Measurements from ENCODE around the gene CNTN5. TPM values are rescaled to one million over a fixed set of nuclear protein-coding genes. Genes with fewer than 3 reads are reported as not detected.

CNTN5 gene
- total RNA-seq, 2 donors from 2014 or later = 0.78 TPM; not detected in 1

DNA sequence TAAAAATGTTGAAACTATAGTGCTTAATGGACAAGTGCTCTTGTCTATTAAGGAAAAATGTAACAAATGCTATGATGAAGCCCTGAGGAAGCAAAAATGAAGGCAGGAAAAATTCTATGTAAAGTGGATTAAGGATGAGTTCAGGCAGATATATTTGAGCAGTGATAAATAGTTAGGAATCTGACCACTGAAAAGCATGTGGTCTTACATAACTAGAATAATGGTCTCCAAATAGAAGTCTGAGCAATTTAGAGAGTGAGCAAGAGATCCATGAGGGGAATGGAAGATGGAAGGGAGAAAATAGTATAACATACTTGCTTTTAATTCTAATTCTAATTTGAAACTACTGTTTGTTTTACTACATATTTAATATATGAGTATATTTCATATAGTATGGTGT, 1155.7 kb downstream of the CNTN5 start:
- Histone ChIP-seq H3K4me3 (no peak overlapping the region), H3K36me3 (replicated peaks in 1 of 2; ENCODE audit: insufficient read depth in 1 of 2, low read depth in 2 of 2) (no peaks in the 10 kb centered on the region), H3K4me1 (no peaks in the 10 kb centered on the region), H3K27me3 (no peaks in the 10 kb centered on the region), H3K9me3 (no peaks in the 10 kb centered on the region), H3K27ac (no peak overlapping the region)
- ATAC-seq (no peak), DNase-seq (no peak)
- intact Hi-C loops (cut with DNase I) = no loop called here
- no peak for TF ChIP-seq POLR2A (IDR thresholded peaks at IDR 0.05)
- TF ChIP-seq, protein P1, sequence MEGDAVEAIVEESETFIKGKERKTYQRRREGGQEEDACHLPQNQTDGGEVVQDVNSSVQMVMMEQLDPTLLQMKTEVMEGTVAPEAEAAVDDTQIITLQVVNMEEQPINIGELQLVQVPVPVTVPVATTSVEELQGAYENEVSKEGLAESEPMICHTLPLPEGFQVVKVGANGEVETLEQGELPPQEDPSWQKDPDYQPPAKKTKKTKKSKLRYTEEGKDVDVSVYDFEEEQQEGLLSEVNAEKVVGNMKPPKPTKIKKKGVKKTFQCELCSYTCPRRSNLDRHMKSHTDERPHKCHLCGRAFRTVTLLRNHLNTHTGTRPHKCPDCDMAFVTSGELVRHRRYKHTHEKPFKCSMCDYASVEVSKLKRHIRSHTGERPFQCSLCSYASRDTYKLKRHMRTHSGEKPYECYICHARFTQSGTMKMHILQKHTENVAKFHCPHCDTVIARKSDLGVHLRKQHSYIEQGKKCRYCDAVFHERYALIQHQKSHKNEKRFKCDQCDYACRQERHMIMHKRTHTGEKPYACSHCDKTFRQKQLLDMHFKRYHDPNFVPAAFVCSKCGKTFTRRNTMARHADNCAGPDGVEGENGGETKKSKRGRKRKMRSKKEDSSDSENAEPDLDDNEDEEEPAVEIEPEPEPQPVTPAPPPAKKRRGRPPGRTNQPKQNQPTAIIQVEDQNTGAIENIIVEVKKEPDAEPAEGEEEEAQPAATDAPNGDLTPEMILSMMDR (IDR thresholded peaks at IDR 0.05) = no peak

DNA sequence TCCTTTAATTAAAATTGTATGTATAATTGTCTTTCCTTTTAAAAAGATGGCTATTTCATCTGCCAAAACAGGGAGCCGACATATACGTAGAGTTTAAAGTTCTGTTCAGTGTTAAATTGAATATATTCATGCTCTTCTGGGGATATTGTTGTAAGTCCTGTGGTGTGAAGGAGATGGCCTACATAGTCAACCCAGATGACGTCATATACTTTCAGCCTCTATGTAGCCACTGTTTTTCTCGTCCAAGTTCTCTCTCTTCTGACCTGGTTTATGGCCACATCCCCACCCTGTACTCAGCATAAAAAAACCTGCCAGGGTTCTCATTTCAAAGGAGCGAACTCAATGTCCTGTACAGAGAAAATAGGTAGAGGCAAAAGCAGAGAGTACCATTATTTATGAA, 1156.9 kb downstream of the CNTN5 start:
- DNase-seq (no peak), ATAC-seq (no peak)
- Histone ChIP-seq H3K27ac (no peak overlapping the region), H3K36me3 (replicated peaks in 1 of 2; ENCODE audit: insufficient read depth in 1 of 2, low read depth in 2 of 2) (no peaks in the 10 kb centered on the region), H3K9me3 (no peaks in the 10 kb centered on the region), H3K4me3 (no peak overlapping the region), H3K27me3 (no peaks in the 10 kb centered on the region), H3K4me1 (no peaks in the 10 kb centered on the region)
- TF ChIP-seq, protein P1 (IDR thresholded peaks at IDR 0.05) = no peak
- TF ChIP-seq POLR2A (IDR thresholded peaks at IDR 0.05) = no peak
- intact Hi-C loops (cut with DNase I) = no loop called here
- WGBS, 2 donors = 84 to 86% methylated on average over 5 of the region's 5 CpGs

DNA sequence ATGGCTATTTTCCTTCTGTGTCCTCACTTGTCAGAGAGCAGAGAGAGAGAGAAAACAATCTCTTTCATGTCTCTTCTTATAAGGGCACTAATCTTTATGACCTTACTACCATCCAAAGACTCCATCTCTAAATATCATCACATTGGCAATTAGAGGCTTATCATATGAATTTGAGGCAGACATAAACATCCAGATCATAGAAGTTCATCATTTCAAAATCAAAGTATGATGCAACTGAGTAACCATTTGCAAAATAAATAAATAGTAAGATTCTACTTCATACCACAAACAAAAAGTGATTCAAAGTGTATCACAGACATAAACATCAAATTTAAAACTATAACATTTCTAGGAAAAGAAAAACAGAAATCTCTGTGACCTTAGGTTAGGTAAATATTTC, 1161.6 kb downstream of the CNTN5 start:
- H3K27me3 ChIP-seq = no peaks in the 10 kb centered on the region
- intact Hi-C loops (cut with DNase I) = no loop called here
- TF ChIP-seq, protein P1 (IDR thresholded peaks at IDR 0.05) = no peak
- no peak for TF ChIP-seq POLR2A (IDR thresholded peaks at IDR 0.05)
- no peaks in the 10 kb centered on the region for H3K36me3 ChIP-seq (replicated peaks in 1 of 2; ENCODE audit: insufficient read depth in 1 of 2, low read depth in 2 of 2)
- DNase-seq (no peak), ATAC-seq (no peak)
- no peak overlapping the region for H3K27ac ChIP-seq
- no peak overlapping the region for H3K4me3 ChIP-seq
- H3K9me3 ChIP-seq = no peaks in the 10 kb centered on the region
- no peaks in the 10 kb centered on the region for H3K4me1 ChIP-seq

DNA sequence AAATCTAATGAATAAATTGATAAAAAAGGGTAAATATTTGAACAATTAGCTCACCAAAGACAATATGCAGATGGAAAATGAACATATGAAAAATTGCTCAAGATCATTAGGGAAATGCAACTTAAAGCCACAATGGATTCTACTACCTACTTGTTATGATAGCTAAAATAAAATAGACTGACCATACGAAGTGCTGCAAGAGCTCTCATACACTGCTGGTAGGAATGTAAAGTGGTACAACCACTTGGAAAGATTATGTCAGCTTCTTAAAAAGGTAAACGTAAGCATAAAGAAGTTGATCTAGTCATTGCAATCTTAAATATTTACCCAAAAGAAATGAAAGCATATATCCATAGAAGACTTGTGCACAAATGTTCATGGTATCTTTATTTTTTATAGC, 1162.2 kb downstream of the CNTN5 start:
- 58 to 63% methylated on average over 2 of the region's 2 CpGs for WGBS, 2 donors

DNA sequence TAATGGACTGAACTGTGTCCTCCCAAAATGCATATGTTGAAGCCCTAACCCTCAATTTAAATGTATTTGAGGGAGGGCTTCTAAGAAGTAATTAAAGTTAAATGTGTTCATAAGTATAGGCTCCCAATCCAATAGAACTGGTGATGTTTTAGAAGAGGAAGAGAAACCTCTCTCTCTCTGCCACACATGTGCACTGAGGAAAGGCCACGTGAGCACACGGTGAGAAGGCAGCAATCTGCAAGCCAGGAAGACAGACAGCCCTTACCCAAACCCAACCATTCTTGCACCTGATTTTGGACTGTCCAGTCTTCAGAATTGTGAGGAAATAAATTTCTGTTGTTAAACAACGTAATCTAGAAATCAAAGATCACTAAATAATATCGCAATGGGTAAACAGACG, 1164.8 kb downstream of the CNTN5 start:
- TF ChIP-seq POLR2A (IDR thresholded peaks at IDR 0.05) = no peak
- TF ChIP-seq, protein P1 (IDR thresholded peaks at IDR 0.05) = no peak
- intact Hi-C loops (cut with DNase I) = no loop called here
- 67 to 76% methylated on average over 5 of the region's 5 CpGs for WGBS, 2 donors
- Histone ChIP-seq H3K9me3 (no peaks in the 10 kb centered on the region), H3K36me3 (replicated peaks in 1 of 2; ENCODE audit: insufficient read depth in 1 of 2, low read depth in 2 of 2) (no peaks in the 10 kb centered on the region), H3K4me3 (no peak overlapping the region), H3K27ac (no peak overlapping the region), H3K27me3 (no peaks in the 10 kb centered on the region), H3K4me1 (no peaks in the 10 kb centered on the region)
- ATAC-seq (no peak), DNase-seq (no peak)

More for the DNA sequence above, 1162.2 kb downstream of the CNTN5 start:
- ATAC-seq (no peak), DNase-seq (no peak)
- intact Hi-C loops (cut with DNase I) = no loop called here
- Histone ChIP-seq H3K27ac (no peak overlapping the region), H3K4me3 (no peak overlapping the region), H3K9me3 (no peaks in the 10 kb centered on the region), H3K36me3 (replicated peaks in 1 of 2; ENCODE audit: insufficient read depth in 1 of 2, low read depth in 2 of 2) (no peaks in the 10 kb centered on the region), H3K27me3 (no peaks in the 10 kb centered on the region), H3K4me1 (no peaks in the 10 kb centered on the region)
- no peak for TF ChIP-seq POLR2A (IDR thresholded peaks at IDR 0.05)
- TF ChIP-seq, protein P1 (IDR thresholded peaks at IDR 0.05) = no peak
